Small intestine (tissue), 7 donors: ENCODE results near the gene LPP. TPM values are rescaled to one million over a fixed set of nuclear protein-coding genes. Genes with fewer than 3 reads are reported as not detected.

ENCODE experiments used
- DNase-seq, 2 donors: peaks; one replicate each; pipeline versions ENCODE4 v3.0.0 to v3.0.0-alpha.2; 2013
- FAIRE-seq: peaks from 2 replicates; lab custom pipeline; 2012; peaks lifted over from hg19 to GRCh38; lab: Jason Lieb, UNC
- H3K27ac ChIP-seq, 3 donors: one replicate each; pipeline ENCODE4 v1.5.1; 2013; ENCODE audit warnings: low read length in 2 of 3, mild to moderate bottlenecking in 2 of 3, control low read depth in 1 of 3, inconsistent platforms in 1 of 3, low read depth in 1 of 3, moderate library complexity in 1 of 3
- H3K27me3 ChIP-seq, 3 donors: one replicate each; pipeline ENCODE4 v1.6.1; 2013; ENCODE audit warnings: low read length in 3 of 3, inconsistent platforms in 1 of 3; ENCODE audit not compliant: control insufficient read depth in 3 of 3, insufficient read depth in 3 of 3
- H3K36me3 ChIP-seq, 3 donors: one replicate each; pipeline ENCODE4 v1.6.1; 2013; ENCODE audit warnings: low read length in 3 of 3, inconsistent platforms in 1 of 3, low read depth in 1 of 3, mild to moderate bottlenecking in 1 of 3, moderate library complexity in 1 of 3; ENCODE audit not compliant: control insufficient read depth in 3 of 3, insufficient read depth in 2 of 3
- H3K4me1 ChIP-seq, 3 donors: one replicate each; pipeline ENCODE4 v1.6.1; 2013; ENCODE audit warnings: low read length in 2 of 3, inconsistent platforms in 1 of 3, low read depth in 1 of 3, mild to moderate bottlenecking in 1 of 3, moderate library complexity in 1 of 3; ENCODE audit not compliant: control insufficient read depth in 3 of 3, insufficient read depth in 2 of 3
- H3K4me3 ChIP-seq, 3 donors: one replicate each; pipeline ENCODE4 v1.5.1; 2013; ENCODE audit warnings: low read length in 3 of 3, control low read depth in 1 of 3, inconsistent platforms in 1 of 3, low read depth in 1 of 3, mild to moderate bottlenecking in 1 of 3, moderate library complexity in 1 of 3
- H3K9me3 ChIP-seq, 2 donors: one replicate each; pipeline ENCODE4 v1.6.1; 2013; ENCODE audit warnings: low read depth in 1 of 2, low read length in 1 of 2; ENCODE audit not compliant: control insufficient read depth in 2 of 2, insufficient read depth in 1 of 2
- WGBS, 3 donors: extraction: QIAGEN DNeasy Blood & Tissue Kit; methylation state at CpG; one replicate each; pipeline ENCODE4 v1.1.7; 2013; 5-methylcytosine and 5-hydroxymethylcytosine counted together
- polyA plus RNA-seq, 4 donors: library from polyadenylated mRNA; stranded (reverse) in 3 of 4; unstranded in 1 of 4; fragments of 200-250 nt in 3 of 4; fragments of 120-200 nt in 1 of 4; gene quantifications; one replicate each; pipeline versions ENCODE4 v1.2.1 to v1.2.3, GENCODE V29; 2013
- donor health status: healthy with polysubstance abuse.
- donor health status: control.
- donor health status: control.
- donor health status: Bipolar disorder and iron deficiency.
- donor health status: healthy.

The LPP gene
- polyA plus RNA-seq, 4 donors, result 5.4 to 35.8 (median 12.4) TPM

GRCh38 chr3:188890572-188891270 lies 736.8 kb downstream of the LPP start:
- peaks cover 0 to 6% (median 2%) of the 10 kb centered on the region in 3 donors for H3K36me3 ChIP-seq
- no peak for FAIRE-seq
- 90 to 99% (median 94%) methylated on average over 2 of the region's 2 CpGs for WGBS, 3 donors
- H3K27ac ChIP-seq, result no peak overlapping the region
- H3K4me3 ChIP-seq, result no peak overlapping the region
- H3K9me3 ChIP-seq, result no peaks in the 10 kb centered on the region
- peaks cover 0 to 3% (median 0%) of the 10 kb centered on the region in 3 donors for H3K4me1 ChIP-seq
- no peak for DNase-seq
- no peaks in the 10 kb centered on the region for H3K27me3 ChIP-seq

GRCh38 chr3:188899881-188900280 lies 745.9 kb downstream of the LPP start:
- WGBS, 3 donors, result 74 to 80% (median 78%) methylated on average over 6 of the region's 6 CpGs
- Histone ChIP-seq H3K36me3 (peaks cover 0 to 2% (median 0%) of the 10 kb centered on the region in 3 donors), H3K4me3 (no peak overlapping the region), H3K27me3 (no peaks in the 10 kb centered on the region), H3K27ac (no peak overlapping the region), H3K4me1 (no peaks in the 10 kb centered on the region), H3K9me3 (no peaks in the 10 kb centered on the region)
- no peak for FAIRE-seq
- no peak for DNase-seq

- no peak overlapping the region for H3K4me3 ChIP-seq
- FAIRE-seq (no peak), DNase-seq (no peak)
- 67 to 100% (median 90%) methylated on average over 2 of the region's 2 CpGs for WGBS, 3 donors
- H3K4me1 ChIP-seq, result no peaks in the 10 kb centered on the region
- no peaks in the 10 kb centered on the region for H3K9me3 ChIP-seq
- peaks cover 0 to 2% (median 0%) of the 10 kb centered on the region in 3 donors for H3K36me3 ChIP-seq
- peak overlapping the region in 1 of 3 donors; percentile 33 for H3K27ac ChIP-seq
- H3K27me3 ChIP-seq, result no peaks in the 10 kb centered on the region
Measured at GRCh38 chr3:188900421-188900951, 746.5 kb downstream of the LPP start.

GRCh38 chr3:188901126-188901525 lies 747.2 kb downstream of the LPP start:
- Histone ChIP-seq H3K9me3 (no peaks in the 10 kb centered on the region), H3K27ac (peak overlapping the region in 1 of 3 donors; percentile 30), H3K27me3 (no peaks in the 10 kb centered on the region), H3K4me3 (no peak overlapping the region), H3K36me3 (peaks cover 0 to 2% (median 0%) of the 10 kb centered on the region in 3 donors), H3K4me1 (no peaks in the 10 kb centered on the region)
- no peak for DNase-seq
- no peak for FAIRE-seq
- WGBS, 3 donors, result 63 to 80% (median 78%) methylated on average over 6 of the region's 6 CpGs

GRCh38 chr3:188901671-188902287 lies 747.8 kb downstream of the LPP start:
- Histone ChIP-seq H3K27me3 (no peaks in the 10 kb centered on the region), H3K27ac (peak overlapping the region in 1 of 3 donors; percentile 30), H3K36me3 (peaks cover 0 to 1% (median 0%) of the 10 kb centered on the region in 3 donors), H3K4me3 (no peak overlapping the region), H3K4me1 (no peaks in the 10 kb centered on the region), H3K9me3 (no peaks in the 10 kb centered on the region)
- FAIRE-seq (no peak), DNase-seq (no peak)
- 92 to 98% (median 98%) methylated on average over 4 of the region's 4 CpGs for WGBS, 3 donors

GRCh38 chr3:188904670-188905069 lies 750.7 kb downstream of the LPP start:
- no peaks in the 10 kb centered on the region for H3K27me3 ChIP-seq
- no peaks in the 10 kb centered on the region for H3K36me3 ChIP-seq
- DNase-seq (no peak), FAIRE-seq (no peak)
- no peak overlapping the region for H3K4me3 ChIP-seq
- 57 to 83% (median 63%) methylated on average over 1 of the region's 1 CpG for WGBS, 3 donors
- no peak overlapping the region for H3K27ac ChIP-seq
- no peaks in the 10 kb centered on the region for H3K9me3 ChIP-seq
- H3K4me1 ChIP-seq, result no peaks in the 10 kb centered on the region

- WGBS, 3 donors, result 88 to 95% (median 94%) methylated on average over 2 of the region's 2 CpGs
- H3K4me3 ChIP-seq, result no peak overlapping the region
- no peaks in the 10 kb centered on the region for H3K27me3 ChIP-seq
- DNase-seq (no peak), FAIRE-seq (no peak)
- no peaks in the 10 kb centered on the region for H3K4me1 ChIP-seq
- no peak overlapping the region for H3K27ac ChIP-seq
- H3K36me3 ChIP-seq, result no peaks in the 10 kb centered on the region
- H3K9me3 ChIP-seq, result no peaks in the 10 kb centered on the region
Measured at GRCh38 chr3:188905547-188905946, 751.6 kb downstream of the LPP start.

GRCh38 chr3:188906236-188906635 lies 752.3 kb downstream of the LPP start:
- H3K4me1 ChIP-seq, result peaks cover 0 to 5% (median 0%) of the 10 kb centered on the region in 3 donors
- no peaks in the 10 kb centered on the region for H3K27me3 ChIP-seq
- no peaks in the 10 kb centered on the region for H3K9me3 ChIP-seq
- H3K27ac ChIP-seq, result no peak overlapping the region
- no peak overlapping the region for H3K4me3 ChIP-seq
- DNase-seq (no peak), FAIRE-seq (no peak)
- WGBS, 3 donors, result 91 to 95% (median 93%) methylated on average over 7 of the region's 7 CpGs
- no peaks in the 10 kb centered on the region for H3K36me3 ChIP-seq
